NK-92 (cell line): ENCODE results near the gene ACACA.

Source experiments
- DNase-seq: peaks from one replicate; lab custom pipeline; 2025; ENCODE audit not compliant: unreplicated experiment; lab: John Stamatoyannopoulos, UW

ACACA gene

DNA sequence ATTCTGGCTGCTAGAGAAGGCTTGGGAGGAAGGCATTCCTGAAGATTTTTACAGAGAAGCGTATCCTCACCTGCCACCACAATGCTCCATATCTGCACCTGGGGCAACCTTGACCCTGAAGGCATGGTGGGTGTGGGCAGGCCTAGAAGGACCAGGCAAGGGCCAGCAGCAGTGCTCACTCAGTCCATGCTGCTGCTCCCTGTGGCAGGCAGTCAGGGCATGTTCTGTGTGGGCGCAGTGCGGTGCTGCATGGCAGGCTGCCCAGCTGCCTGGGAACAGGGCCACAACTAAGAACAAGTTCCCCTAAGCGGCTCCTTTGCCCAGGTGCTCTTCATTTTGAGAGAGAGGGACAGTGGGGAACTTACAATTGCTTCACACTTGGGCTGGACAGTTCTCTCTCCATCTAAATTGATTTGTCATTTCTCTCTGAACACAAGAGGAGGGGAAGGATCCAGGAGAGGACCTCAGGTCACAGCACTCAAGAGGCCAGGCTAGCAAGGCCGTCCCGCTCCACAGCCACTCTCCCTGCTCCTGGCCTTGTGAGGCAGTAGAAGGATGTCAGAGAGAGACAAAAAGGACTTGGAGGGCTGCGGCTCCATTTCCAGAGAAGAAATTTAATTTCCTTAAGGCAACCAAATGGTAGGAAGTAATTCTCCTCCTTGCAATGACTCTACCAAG, 299.1 kb downstream of the ACACA start:
- no peak for DNase-seq

GRCh38 chr17:37106049-37106448, 300.6 kb downstream of the ACACA start:
- no peak for DNase-seq

GRCh38 chr17:37103231-37103630, 303.4 kb downstream of the ACACA start:
- no peak for DNase-seq

DNA sequence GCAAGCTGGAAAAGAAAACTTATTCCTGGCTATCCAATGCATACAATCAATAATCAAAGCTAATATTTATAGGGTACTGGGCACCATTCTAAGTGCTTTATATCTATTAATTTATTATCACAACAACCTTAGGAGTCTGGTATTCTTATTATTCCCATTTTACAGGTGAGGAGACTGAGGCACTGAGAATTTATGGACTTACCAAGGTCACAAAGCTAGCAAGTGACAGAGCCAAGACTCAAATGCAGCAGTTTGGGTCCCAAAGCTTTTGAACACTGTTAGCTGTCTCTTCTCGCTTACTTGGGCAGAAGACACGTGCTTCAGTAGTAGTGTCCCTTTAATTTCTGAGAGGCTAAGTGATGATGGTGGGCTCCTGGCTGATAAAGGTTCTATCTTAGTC, 305.3 kb downstream of the ACACA start:
- DNase-seq, result no peak

GRCh38 chr17:37100231-37100630, 306.4 kb downstream of the ACACA start:
- DNase-seq, result no peak

DNA sequence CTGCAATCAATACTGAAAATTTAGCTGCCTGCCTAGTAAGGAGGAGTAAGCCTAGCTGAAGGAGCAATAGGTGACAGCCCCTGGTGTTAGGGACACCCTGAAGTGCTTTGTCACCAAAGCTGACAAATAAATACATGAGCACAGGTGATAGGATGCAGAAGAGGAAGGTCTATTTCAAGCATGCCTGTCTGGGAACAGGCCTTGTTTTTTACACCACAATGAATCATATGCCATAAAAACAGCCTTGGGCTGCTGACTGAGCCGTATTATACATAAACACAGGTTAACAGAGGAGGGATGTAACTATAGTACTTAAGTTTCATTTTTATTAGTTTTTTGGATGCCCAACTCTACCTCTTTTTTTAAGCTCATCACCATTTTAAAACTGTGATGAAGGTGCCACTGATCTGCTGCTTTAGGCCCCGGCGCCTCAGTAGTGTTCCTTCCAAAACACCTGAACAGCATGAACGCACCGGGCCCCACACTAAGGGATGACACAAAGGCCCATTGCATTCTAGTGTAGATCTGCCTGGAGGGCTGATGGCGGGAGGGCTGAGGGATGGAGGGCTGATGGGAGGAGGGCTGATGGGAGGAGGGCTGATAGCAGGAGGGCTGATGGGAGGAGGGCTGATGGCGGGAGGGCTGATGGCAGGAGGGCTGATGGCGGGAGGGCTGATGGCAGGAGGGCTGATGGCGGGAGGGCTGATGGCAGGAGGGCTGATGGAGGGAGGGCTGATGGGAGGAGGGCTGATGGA, 307.5 kb downstream of the ACACA start:
- no peak for DNase-seq

DNA sequence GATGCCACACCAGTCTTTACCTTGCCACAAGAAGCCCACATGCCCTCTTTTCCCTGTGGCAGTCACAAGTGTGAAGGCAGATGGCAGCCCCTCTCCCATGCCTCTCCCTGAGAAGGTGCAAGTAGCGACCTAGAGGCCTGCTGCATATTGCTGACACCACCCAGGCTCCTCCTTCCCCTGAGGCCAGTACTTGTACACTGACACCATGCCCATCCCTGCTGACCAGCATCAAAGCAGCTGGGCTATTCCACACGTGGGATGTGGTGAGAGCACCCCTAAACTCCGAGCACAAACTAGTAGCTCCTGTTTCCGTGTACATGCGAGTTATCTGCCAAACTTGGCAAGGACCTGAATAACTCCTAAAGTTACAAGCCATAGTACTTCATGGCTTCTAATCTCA, 308.5 kb downstream of the ACACA start:
- no peak for DNase-seq

DNA sequence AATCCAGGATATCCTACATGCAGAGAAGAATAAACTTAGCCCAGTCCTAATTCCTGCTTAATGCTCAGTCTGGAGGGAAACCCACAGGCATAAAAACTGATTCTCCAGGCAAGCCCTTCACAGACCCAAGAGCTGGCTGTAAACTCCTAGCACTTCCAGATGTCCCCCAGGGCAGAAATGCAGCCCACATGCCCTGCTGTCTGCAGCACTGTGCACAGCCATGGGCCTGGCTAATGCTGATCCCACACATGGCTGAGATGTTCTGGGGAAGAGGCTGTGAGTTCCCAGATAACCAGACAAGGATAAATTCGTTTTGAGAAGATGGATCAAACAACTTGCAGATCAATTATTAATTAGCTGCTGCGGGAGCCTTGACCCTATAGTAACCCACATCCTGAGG, 309.5 kb downstream of the ACACA start:
- no peak for DNase-seq

- DNase-seq, result no peak
Observed at GRCh38 chr17:37096071-37096470, 310.6 kb downstream of the ACACA start.

GRCh38 chr17:37094391-37094790, 312.2 kb downstream of the ACACA start:
- DNase-seq, result no peak

GRCh38 chr17:37092701-37093100, 313.9 kb downstream of the ACACA start:
- DNase-seq, result no peak

- no peak for DNase-seq
Observed at GRCh38 chr17:37092071-37092470, 314.6 kb downstream of the ACACA start.

- no peak for DNase-seq
Observed at GRCh38 chr17:37090941-37091340, 315.7 kb downstream of the ACACA start.

- no peak for DNase-seq
Observed at GRCh38 chr17:37089956-37090355, 316.7 kb downstream of the ACACA start.

DNA sequence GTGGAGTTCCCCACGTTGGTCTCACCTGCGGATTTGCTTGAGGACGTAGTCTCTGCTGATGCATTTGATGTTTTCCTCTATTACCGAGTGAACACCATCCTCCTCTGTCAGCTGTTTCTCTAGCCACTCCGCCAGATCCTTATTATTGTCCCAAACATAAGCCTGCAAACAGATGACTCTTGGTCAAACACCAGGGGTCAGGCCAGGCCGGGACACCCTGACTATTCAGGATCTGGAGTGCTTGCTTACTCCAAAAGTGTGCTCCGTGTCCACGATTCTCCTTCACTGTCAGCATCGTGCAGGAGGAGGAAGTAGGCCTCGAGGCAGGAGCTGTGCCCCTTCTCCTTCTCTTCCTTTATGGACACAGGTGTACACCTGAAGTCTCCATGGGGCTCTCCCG, 317.7 kb downstream of the ACACA start:
- DNase-seq, result no peak

DNA sequence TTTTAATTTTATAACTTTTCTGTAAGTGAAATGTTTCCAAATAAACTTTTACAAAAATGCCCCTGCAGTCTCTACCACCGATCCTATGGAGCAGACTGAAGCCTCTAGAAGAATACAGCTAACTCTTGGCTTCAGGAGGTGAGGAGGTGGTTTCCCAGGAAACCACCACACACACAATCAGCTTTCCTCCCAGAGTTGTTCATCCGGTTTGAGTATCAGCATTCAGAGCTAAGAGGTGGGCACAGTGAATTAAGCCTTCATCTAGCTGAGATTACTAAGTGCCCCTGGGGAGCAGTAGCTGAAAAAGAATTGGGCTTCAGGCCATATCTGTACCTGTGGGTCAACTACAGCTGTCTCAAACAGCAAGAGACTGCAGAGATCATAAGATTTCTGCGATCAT, 318.2 kb downstream of the ACACA start:
- no peak for DNase-seq

DNA sequence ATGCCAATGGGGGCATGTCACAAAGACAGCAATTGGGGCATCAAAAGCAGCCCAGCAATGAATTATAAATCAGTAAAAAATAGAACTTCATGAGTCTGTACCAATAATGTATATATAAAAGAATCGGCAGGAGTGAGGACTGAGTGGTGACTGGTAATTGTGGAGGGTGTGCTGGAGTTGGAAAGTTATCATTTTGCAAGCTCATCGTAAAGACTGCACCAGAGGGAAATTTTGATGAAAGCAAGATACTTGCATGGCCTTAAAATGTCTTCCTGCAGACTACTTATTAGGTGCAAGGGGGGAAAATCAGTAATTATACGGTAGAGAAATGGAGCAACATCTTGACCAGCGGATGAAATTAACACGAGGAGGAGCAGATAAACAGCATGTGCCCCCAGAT, 319.0 kb downstream of the ACACA start:
- DNase-seq, result no peak

DNA sequence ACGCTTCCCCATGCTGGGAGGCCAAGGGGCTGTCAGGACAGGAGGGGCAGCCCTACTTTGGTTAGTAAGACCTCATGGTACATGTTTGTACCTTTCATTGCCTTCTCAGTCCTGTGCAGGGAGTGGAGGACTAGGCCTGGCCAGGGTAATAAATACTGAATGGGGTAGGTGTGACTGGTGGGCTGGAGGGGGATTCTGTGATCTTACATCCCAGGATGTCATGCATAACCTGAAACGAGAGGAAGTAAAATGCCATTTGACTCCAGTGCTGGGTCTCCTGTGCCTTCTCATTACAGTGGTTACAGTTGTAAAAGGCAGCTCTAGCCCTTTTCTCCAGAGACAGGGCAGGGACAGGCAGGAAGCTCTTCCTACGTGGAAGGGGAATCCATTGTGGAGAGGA, 319.7 kb downstream of the ACACA start:
- DNase-seq, result no peak

- no peak for DNase-seq
Observed at GRCh38 chr17:37086334-37086733, 320.3 kb downstream of the ACACA start.

DNA sequence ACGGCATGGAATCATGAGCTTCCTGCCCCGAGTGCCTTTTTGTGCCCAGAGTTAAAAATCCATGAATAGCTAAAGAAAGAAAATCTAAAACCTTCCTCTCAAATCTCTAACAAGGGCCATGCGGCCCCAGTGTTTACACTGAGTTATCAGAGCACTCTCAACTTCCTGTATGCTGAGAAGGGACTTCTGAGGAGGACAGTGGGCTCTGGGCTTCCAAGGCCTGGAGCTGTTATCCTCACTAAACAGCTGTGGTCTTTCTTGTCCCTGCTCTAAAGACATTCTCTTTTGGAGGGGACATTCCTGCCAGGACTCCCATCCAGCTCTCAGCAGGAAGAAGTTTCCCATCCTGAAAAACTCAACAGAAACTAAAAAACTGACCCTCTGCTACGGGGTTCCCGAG, 322.3 kb downstream of the ACACA start:
- DNase-seq, result no peak

DNA sequence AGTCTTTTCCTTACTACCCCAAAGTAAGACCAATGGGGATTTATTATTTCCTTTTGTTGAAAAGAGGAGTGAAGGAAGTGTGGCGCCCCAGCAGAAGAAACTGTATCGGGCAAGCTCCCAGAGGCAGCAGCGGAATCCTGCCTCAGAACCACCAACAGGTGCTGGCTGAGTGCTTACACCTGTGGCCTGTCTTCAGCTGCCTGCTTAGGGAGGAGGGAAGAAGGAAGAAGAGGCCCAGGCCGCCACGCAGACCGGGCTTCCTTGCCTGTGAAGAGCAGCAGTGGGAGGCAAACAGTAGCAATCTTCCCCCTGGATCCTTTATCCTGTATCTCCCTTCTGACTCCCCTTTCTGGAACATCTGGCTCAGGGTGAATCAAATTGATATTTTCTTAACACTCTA, 323.2 kb downstream of the ACACA start:
- DNase-seq, result no peak

DNA sequence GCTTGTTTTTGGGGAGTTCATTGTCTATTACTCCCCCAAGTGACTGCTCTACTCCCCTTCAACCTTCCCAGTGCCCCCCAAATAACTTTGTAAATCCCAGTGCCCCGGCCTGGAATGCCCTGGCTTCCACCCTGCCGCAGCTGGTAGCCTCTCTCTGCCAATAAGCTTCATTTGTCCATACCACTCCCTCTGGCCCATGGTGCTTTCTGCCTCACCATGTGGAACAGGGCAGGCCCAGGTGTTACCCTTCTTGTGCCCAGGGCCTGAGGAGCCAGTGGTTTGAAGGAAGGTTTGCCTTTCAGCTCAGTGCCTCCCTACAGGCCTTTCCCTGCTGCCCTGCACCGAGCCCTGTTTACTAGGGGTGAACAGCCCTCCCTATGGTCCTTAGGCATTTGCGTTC, 323.7 kb downstream of the ACACA start:
- no peak for DNase-seq

GRCh38 chr17:37082311-37082860, 324.2 kb downstream of the ACACA start:
- no peak for DNase-seq
